Progenitor cell of endocrine pancreas (in vitro differentiated cells): ENCODE measurements around the gene OXLD1. TPM values are rescaled to one million over a fixed set of nuclear protein-coding genes. Genes with fewer than 3 reads are reported as not detected.

ENCODE experiments used
- DNase-seq: peaks from one replicate; pipeline ENCODE4 v3.0.0; 2021; ENCODE audit warnings: low spot score; ENCODE audit not compliant: unreplicated experiment
- H3K27ac Mint-ChIP-seq: 2 replicates; pipeline ENCODE4 v1.8.0; 2021; ENCODE audit warnings: mild to moderate bottlenecking, moderate library complexity, mixed read lengths
- H3K27me3 Mint-ChIP-seq: 2 replicates; pipeline ENCODE4 v1.8.0; 2021; ENCODE audit warnings: mixed read lengths
- H3K36me3 Mint-ChIP-seq: 2 replicates; pipeline ENCODE4 v1.8.0; 2022; ENCODE audit warnings: mixed read lengths; ENCODE audit not compliant: insufficient read depth
- H3K4me1 Mint-ChIP-seq: 2 replicates; pipeline ENCODE4 v1.8.0; 2021; ENCODE audit warnings: low read depth, mixed read lengths
- H3K4me3 Mint-ChIP-seq: 2 replicates; pipeline ENCODE4 v1.8.0; 2021; ENCODE audit warnings: low read depth, mild to moderate bottlenecking, moderate library complexity, mixed read lengths
- H3K9me3 Mint-ChIP-seq: 2 replicates; pipeline ENCODE4 v1.8.0; 2021; ENCODE audit warnings: low read depth, mixed read lengths
- CTCF ChIP-seq: fragments of 200-600 bp; sonication (generic); IDR thresholded peaks from one replicate; pipeline ENCODE4 v1.5.0; 2021; ENCODE audit warnings: antibody characterized with exemption, mild to moderate bottlenecking; ENCODE audit not compliant: unreplicated experiment
- total RNA-seq: library from RNA; stranded (reverse); gene quantifications from 2 replicates; pipeline ENCODE4 v1.2.1, GENCODE V29; 2021

OXLD1 gene
- total RNA-seq, 1 donor from 2014 or later = 18.6 TPM

- peaks cover 9% of the 10 kb centered on the region for H3K4me1 Mint-ChIP-seq
- DNase-seq = no peak
These were observed 22.2 kb upstream of the OXLD1 start for GRCh38 chr17:81688616-81689015.

GRCh38 chr17:81687770-81688541 lies 21.6 kb upstream of the OXLD1 start:
- H3K4me3 Mint-ChIP-seq = no peak overlapping the region
- H3K27me3 Mint-ChIP-seq = no peaks in the 10 kb centered on the region
- no peak for DNase-seq
- no peaks in the 10 kb centered on the region for H3K9me3 Mint-ChIP-seq
- TF ChIP-seq CTCF = no peak
- H3K4me1 Mint-ChIP-seq = peaks cover 9% of the 10 kb centered on the region
- H3K27ac Mint-ChIP-seq = no peak overlapping the region
- H3K36me3 Mint-ChIP-seq = peaks cover 16% of the 10 kb centered on the region

More at GRCh38 chr17:81688616-81689015, 22.2 kb upstream of the OXLD1 start:
- H3K4me3 Mint-ChIP-seq = no peak overlapping the region
- H3K9me3 Mint-ChIP-seq = no peaks in the 10 kb centered on the region
- no peak for TF ChIP-seq CTCF
- H3K27me3 Mint-ChIP-seq = no peaks in the 10 kb centered on the region
- no peak overlapping the region for H3K27ac Mint-ChIP-seq
- H3K36me3 Mint-ChIP-seq = peaks cover 16% of the 10 kb centered on the region

GRCh38 chr17:81686614-81687013 lies 20.2 kb upstream of the OXLD1 start:
- no peak for DNase-seq
- Mint-ChIP-seq H3K27ac (no peak overlapping the region), H3K9me3 (no peaks in the 10 kb centered on the region), H3K27me3 (no peaks in the 10 kb centered on the region), H3K4me3 (no peak overlapping the region), H3K4me1 (peaks cover 13% of the 10 kb centered on the region), H3K36me3 (peaks cover 14% of the 10 kb centered on the region)
- TF ChIP-seq CTCF = no peak

- no peak for DNase-seq
- H3K9me3 Mint-ChIP-seq = no peaks in the 10 kb centered on the region
- no peak for TF ChIP-seq CTCF
- H3K27ac Mint-ChIP-seq = peak overlapping the region; percentile 92
- no peaks in the 10 kb centered on the region for H3K27me3 Mint-ChIP-seq
- peaks cover 13% of the 10 kb centered on the region for H3K36me3 Mint-ChIP-seq
- peaks cover 13% of the 10 kb centered on the region for H3K4me1 Mint-ChIP-seq
- H3K4me3 Mint-ChIP-seq = peak overlapping the region; percentile 78
These were observed 18.7 kb upstream of the OXLD1 start for GRCh38 chr17:81685108-81685507.

- no peak for TF ChIP-seq CTCF
- no peak for DNase-seq
These were observed 18.1 kb upstream of the OXLD1 start for GRCh38 chr17:81684442-81684911.

More at GRCh38 chr17:81684442-81684911, 18.1 kb upstream of the OXLD1 start:
- Mint-ChIP-seq H3K36me3 (peaks cover 10% of the 10 kb centered on the region), H3K27ac (peak overlapping the region; percentile 92), H3K27me3 (no peaks in the 10 kb centered on the region), H3K4me3 (peak overlapping the region; percentile 78), H3K4me1 (peaks cover 13% of the 10 kb centered on the region), H3K9me3 (no peaks in the 10 kb centered on the region)
